A673 (cell line): ENCODE results near the gene LNPK. TPM values are rescaled to one million over a fixed set of nuclear protein-coding genes. Genes with fewer than 3 reads are reported as not detected.

Source experiments
- BruUV-seq: library from RNA; stranded (reverse); fragments of 400-500 nt; replicated peaks from 2 replicates; lab custom pipeline; 2021; lab: Mats Ljungman, UMichigan
- CTCF ChIA-PET: fragments of 300-600 bp; sonication (Branson Sonifier 250); formaldehyde crosslinking; loops from one replicate; lab custom pipeline; 2022; ENCODE audit warnings: antibody characterized with exemption; lab: Charles Lee
- POLR2A ChIA-PET: fragments of 300-600 bp; sonication (Branson Sonifier 250); formaldehyde crosslinking; loops from one replicate; lab custom pipeline; 2022; ENCODE audit warnings: antibody characterized with exemption; ENCODE audit not compliant: low non-redundant PET; lab: Charles Lee
- DNase-seq: peaks from one replicate; pipeline ENCODE4 v3.0.0-alpha.2; 2015; ENCODE audit warnings: low spot score
- H3K27ac ChIP-seq: fragments of 200-600 bp; sonication (generic); 2 replicates; pipeline ENCODE4 v1.5.1; 2016; ENCODE audit warnings: mixed run types, low read depth, mild to moderate bottlenecking, mixed read lengths, antibody characterized with exemption, low read length; ENCODE audit not compliant: poor library complexity, severe bottlenecking
- H3K27me3 ChIP-seq: fragments of 200-600 bp; sonication (generic); replicated peaks from 2 replicates; pipeline ENCODE4 v1.6.1; 2017; ENCODE audit warnings: mixed run types, low read depth, mild to moderate bottlenecking, mixed read lengths, antibody characterized with exemption, low read length; ENCODE audit not compliant: insufficient read depth, poor library complexity
- H3K36me3 ChIP-seq: fragments of 200-600 bp; sonication (generic); 2 replicates; pipeline ENCODE4 v1.6.1; 2016; ENCODE audit warnings: mixed run types, mild to moderate bottlenecking, mixed read lengths, antibody characterized with exemption, low read length; ENCODE audit not compliant: insufficient read depth, poor library complexity, severe bottlenecking
- H3K4me1 ChIP-seq: fragments of 200-600 bp; sonication (generic); 2 replicates; pipeline ENCODE4 v1.6.1; 2017; ENCODE audit warnings: mixed run types, mild to moderate bottlenecking, mixed read lengths, antibody characterized with exemption, low read length; ENCODE audit not compliant: insufficient read depth, poor library complexity, severe bottlenecking
- H3K4me3 ChIP-seq: fragments of 200-600 bp; sonication (generic); 2 replicates; pipeline ENCODE4 v1.5.1; 2016; ENCODE audit warnings: low read depth, mixed run types, mild to moderate bottlenecking, mixed read lengths, low read length; ENCODE audit not compliant: poor library complexity, severe bottlenecking
- H3K9me3 ChIP-seq: fragments of 200-600 bp; sonication (generic); 2 replicates; pipeline ENCODE4 v1.6.1; 2016; ENCODE audit warnings: mixed run types, low read depth, mild to moderate bottlenecking, mixed read lengths, antibody characterized with exemption, low read length; ENCODE audit not compliant: poor library complexity, severe bottlenecking
- EZH2 ChIP-seq: fragments of 200-600 bp; sonication (generic); IDR thresholded peaks from 2 replicates; pipeline ENCODE4 v1.6.1; 2017; ENCODE audit warnings: borderline replicate concordance, low read depth, mild to moderate bottlenecking, mixed read lengths, antibody characterized with exemption, low read length; ENCODE audit not compliant: poor library complexity, severe bottlenecking
- intact Hi-C: fragments of 100-400 bp; cut with micrococcal nuclease; formaldehyde crosslinking; loops from one replicate; pipeline ENCODE4 v1.10.0; 2022; ENCODE audit not compliant: unreplicated experiment
- total RNA-seq: library from RNA; stranded (reverse); gene quantifications from 2 replicates; pipeline ENCODE4 v1.2.3, GENCODE V29; 2021
- TF ChIP-seq, protein P1 (sequence below): fragments of 300-800, 200-600 bp; sonication (generic); conservative IDR thresholded peaks from 2 replicates; pipeline ENCODE4 v1.5.1; 2017; ENCODE audit warnings: low read depth, mild to moderate bottlenecking, antibody characterized with exemption, low read length, moderate library complexity, mixed read lengths

Gene LNPK
- total RNA-seq, 1 experiment from 2014 or later = 46.6 TPM

- H3K4me3 ChIP-seq = no peak overlapping the region
- H3K4me1 ChIP-seq = no peaks in the 10 kb centered on the region
- no peaks in the 10 kb centered on the region for H3K9me3 ChIP-seq
- POLR2A ChIA-PET = no interaction called here
- no peak for DNase-seq
- intact Hi-C loops = no loop called here
- no peaks in the 10 kb centered on the region for H3K27me3 ChIP-seq
- no TSS peak for BruUV-seq
- TF ChIP-seq, protein P1, sequence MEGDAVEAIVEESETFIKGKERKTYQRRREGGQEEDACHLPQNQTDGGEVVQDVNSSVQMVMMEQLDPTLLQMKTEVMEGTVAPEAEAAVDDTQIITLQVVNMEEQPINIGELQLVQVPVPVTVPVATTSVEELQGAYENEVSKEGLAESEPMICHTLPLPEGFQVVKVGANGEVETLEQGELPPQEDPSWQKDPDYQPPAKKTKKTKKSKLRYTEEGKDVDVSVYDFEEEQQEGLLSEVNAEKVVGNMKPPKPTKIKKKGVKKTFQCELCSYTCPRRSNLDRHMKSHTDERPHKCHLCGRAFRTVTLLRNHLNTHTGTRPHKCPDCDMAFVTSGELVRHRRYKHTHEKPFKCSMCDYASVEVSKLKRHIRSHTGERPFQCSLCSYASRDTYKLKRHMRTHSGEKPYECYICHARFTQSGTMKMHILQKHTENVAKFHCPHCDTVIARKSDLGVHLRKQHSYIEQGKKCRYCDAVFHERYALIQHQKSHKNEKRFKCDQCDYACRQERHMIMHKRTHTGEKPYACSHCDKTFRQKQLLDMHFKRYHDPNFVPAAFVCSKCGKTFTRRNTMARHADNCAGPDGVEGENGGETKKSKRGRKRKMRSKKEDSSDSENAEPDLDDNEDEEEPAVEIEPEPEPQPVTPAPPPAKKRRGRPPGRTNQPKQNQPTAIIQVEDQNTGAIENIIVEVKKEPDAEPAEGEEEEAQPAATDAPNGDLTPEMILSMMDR = no peak
- TF ChIP-seq EZH2 = no peak
- no peaks in the 10 kb centered on the region for H3K36me3 ChIP-seq
- CTCF ChIA-PET = no interaction called here
- no peak overlapping the region for H3K27ac ChIP-seq
Observed at GRCh38 chr2:175884697-175885393, 117.2 kb downstream of the LNPK start.

DNA sequence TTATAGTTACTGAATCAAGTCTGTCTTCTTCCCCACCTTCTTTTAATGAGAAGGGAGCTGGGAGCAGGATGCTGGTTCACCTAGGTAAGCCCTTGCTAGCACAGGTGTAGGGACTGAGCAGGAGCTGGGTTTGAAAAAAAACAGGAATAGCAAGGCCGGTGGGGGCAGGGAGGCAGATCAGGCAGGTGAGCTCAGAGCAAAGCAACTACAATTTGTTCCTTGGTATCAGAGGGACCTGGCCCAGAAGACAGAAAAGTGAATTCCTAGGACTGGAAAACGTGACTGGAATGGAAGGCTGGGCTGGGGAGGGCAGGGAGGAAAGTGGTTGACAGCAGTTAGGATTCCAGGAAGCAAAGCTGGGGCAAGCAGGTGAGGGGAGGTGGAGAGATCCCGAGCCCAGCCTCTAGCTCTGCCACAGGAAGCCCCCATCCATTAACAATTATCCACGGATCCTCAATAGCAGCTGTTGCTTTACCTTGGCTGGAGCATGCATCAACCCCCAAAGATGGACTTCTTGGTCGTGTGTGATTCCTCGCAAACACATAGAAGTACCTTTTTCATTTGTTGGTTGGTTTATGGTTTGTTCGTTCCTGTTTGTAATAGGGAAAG lies 118.4 kb downstream of the LNPK start:
- Histone ChIP-seq H3K9me3 (no peaks in the 10 kb centered on the region), H3K27me3 (no peaks in the 10 kb centered on the region), H3K4me1 (no peaks in the 10 kb centered on the region), H3K36me3 (no peaks in the 10 kb centered on the region), H3K4me3 (no peak overlapping the region), H3K27ac (no peak overlapping the region)
- CTCF ChIA-PET = no interaction called here
- POLR2A ChIA-PET = no interaction called here
- no peak for TF ChIP-seq EZH2
- BruUV-seq = no TSS peak
- DNase-seq = no peak
- intact Hi-C loops = no loop called here

DNA sequence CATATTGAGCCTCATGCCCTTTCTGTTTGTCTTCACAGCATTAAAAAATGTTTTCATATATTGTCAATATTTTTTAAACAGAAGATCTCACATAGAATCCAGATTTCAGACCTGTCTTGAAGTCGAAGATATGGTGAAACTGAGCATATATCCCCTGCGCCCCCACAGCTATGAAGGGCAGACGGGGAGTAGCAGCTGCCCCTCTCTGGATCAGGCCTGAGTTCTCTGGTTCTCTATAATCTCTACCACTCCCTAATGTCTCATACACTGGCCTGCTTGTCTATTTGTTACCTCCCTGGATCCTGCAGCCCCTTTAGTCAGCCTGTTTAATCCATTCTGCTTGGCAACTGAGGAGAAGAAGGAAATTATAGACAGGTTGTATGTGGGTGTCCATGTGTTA lies 122.4 kb downstream of the LNPK start:
- no peak for DNase-seq
- intact Hi-C loops = no loop called here
- H3K4me3 ChIP-seq = no peak overlapping the region
- H3K4me1 ChIP-seq = no peaks in the 10 kb centered on the region
- POLR2A ChIA-PET = no interaction called here
- H3K9me3 ChIP-seq = no peaks in the 10 kb centered on the region
- H3K27ac ChIP-seq = no peak overlapping the region
- CTCF ChIA-PET = no interaction called here
- no peak for TF ChIP-seq EZH2
- TF ChIP-seq, protein P1 = no peak
- H3K36me3 ChIP-seq = no peaks in the 10 kb centered on the region
- no TSS peak for BruUV-seq
- H3K27me3 ChIP-seq = no peaks in the 10 kb centered on the region
